Measurements from ENCODE around the gene TNNC1.
A peak's percentile ranks its signal among the peaks of the same experiment; 100 is the strongest.

Gene TNNC1

GRCh38 chr3:52468336-52468735, 14.5 kb upstream of the TNNC1 start:
- peaks cover 11% of the 10 kb centered on the region for H3K36me3 ChIP-seq (ENCODE audit: control insufficient read depth, insufficient read depth, low read length)
- no peak overlapping the region for H3K9ac ChIP-seq (ENCODE audit: low read length)
- H3K4me3 ChIP-seq (ENCODE audit: low read length) = no peak overlapping the region
- no peaks in the 10 kb centered on the region for H3K27me3 ChIP-seq (ENCODE audit: control insufficient read depth, insufficient read depth, low read length)
- no peaks in the 10 kb centered on the region for H3K9me3 ChIP-seq (ENCODE audit: control insufficient read depth, low read length)
- H3K4me1 ChIP-seq (ENCODE audit: control insufficient read depth, insufficient read depth, low read length) = peaks cover 4% of the 10 kb centered on the region

- no peaks in the 10 kb centered on the region for H3K36me3 ChIP-seq (ENCODE audit: control insufficient read depth, insufficient read depth, low read length)
- H3K9me3 ChIP-seq (ENCODE audit: control insufficient read depth, low read length) = no peaks in the 10 kb centered on the region
- peaks cover 4% of the 10 kb centered on the region for H3K4me1 ChIP-seq (ENCODE audit: control insufficient read depth, insufficient read depth, low read length)
- H3K27me3 ChIP-seq (ENCODE audit: control insufficient read depth, insufficient read depth, low read length) = no peaks in the 10 kb centered on the region
- H3K9ac ChIP-seq (ENCODE audit: low read length) = no peak overlapping the region
- H3K4me3 ChIP-seq (ENCODE audit: low read length) = no peak overlapping the region
Observed at GRCh38 chr3:52463416-52463815, 9.6 kb upstream of the TNNC1 start.

GRCh38 chr3:52461874-52462273, 8.0 kb upstream of the TNNC1 start:
- H3K27me3 ChIP-seq (ENCODE audit: control insufficient read depth, insufficient read depth, low read length) = no peaks in the 10 kb centered on the region
- no peak overlapping the region for H3K4me3 ChIP-seq (ENCODE audit: low read length)
- H3K9ac ChIP-seq (ENCODE audit: low read length) = no peak overlapping the region
- no peaks in the 10 kb centered on the region for H3K9me3 ChIP-seq (ENCODE audit: control insufficient read depth, low read length)
- no peaks in the 10 kb centered on the region for H3K36me3 ChIP-seq (ENCODE audit: control insufficient read depth, insufficient read depth, low read length)
- peaks cover 3% of the 10 kb centered on the region for H3K4me1 ChIP-seq (ENCODE audit: control insufficient read depth, insufficient read depth, low read length)

- no peaks in the 10 kb centered on the region for H3K36me3 ChIP-seq (ENCODE audit: control insufficient read depth, insufficient read depth, low read length)
- H3K9me3 ChIP-seq (ENCODE audit: control insufficient read depth, low read length) = no peaks in the 10 kb centered on the region
- H3K9ac ChIP-seq (ENCODE audit: low read length) = no peak overlapping the region
- H3K27me3 ChIP-seq (ENCODE audit: control insufficient read depth, insufficient read depth, low read length) = no peaks in the 10 kb centered on the region
- H3K4me3 ChIP-seq (ENCODE audit: low read length) = no peak overlapping the region
- peaks cover 25% of the 10 kb centered on the region for H3K4me1 ChIP-seq (ENCODE audit: control insufficient read depth, insufficient read depth, low read length)
Observed at GRCh38 chr3:52458770-52459545, 5.1 kb upstream of the TNNC1 start.

- no peak overlapping the region for H3K4me3 ChIP-seq (ENCODE audit: low read length)
- no peaks in the 10 kb centered on the region for H3K36me3 ChIP-seq (ENCODE audit: control insufficient read depth, insufficient read depth, low read length)
- peaks cover 26% of the 10 kb centered on the region for H3K4me1 ChIP-seq (ENCODE audit: control insufficient read depth, insufficient read depth, low read length)
Observed at GRCh38 chr3:52458031-52458760, 4.4 kb upstream of the TNNC1 start.

GRCh38 chr3:52456800-52457183, 3.0 kb upstream of the TNNC1 start:
- H3K36me3 ChIP-seq (ENCODE audit: control insufficient read depth, insufficient read depth, low read length) = no peaks in the 10 kb centered on the region
- H3K4me3 ChIP-seq (ENCODE audit: low read length) = peak overlapping the region; percentile 44
- peak overlapping the region; percentile 83 for H3K9ac ChIP-seq (ENCODE audit: low read length)
- no peaks in the 10 kb centered on the region for H3K27me3 ChIP-seq (ENCODE audit: control insufficient read depth, insufficient read depth, low read length)
- H3K4me1 ChIP-seq (ENCODE audit: control insufficient read depth, insufficient read depth, low read length) = peaks cover 36% of the 10 kb centered on the region
- no peaks in the 10 kb centered on the region for H3K9me3 ChIP-seq (ENCODE audit: control insufficient read depth, low read length)

More at GRCh38 chr3:52458031-52458760, 4.4 kb upstream of the TNNC1 start:
- Histone ChIP-seq H3K9me3 (ENCODE audit: control insufficient read depth, low read length) (no peaks in the 10 kb centered on the region), H3K27me3 (ENCODE audit: control insufficient read depth, insufficient read depth, low read length) (no peaks in the 10 kb centered on the region), H3K9ac (ENCODE audit: low read length) (no peak overlapping the region)

- Histone ChIP-seq H3K9me3 (ENCODE audit: control insufficient read depth, low read length) (no peaks in the 10 kb centered on the region), H3K27me3 (ENCODE audit: control insufficient read depth, insufficient read depth, low read length) (no peaks in the 10 kb centered on the region), H3K9ac (ENCODE audit: low read length) (peak overlapping the region; percentile 83), H3K4me3 (ENCODE audit: low read length) (peak overlapping the region; percentile 44), H3K36me3 (ENCODE audit: control insufficient read depth, insufficient read depth, low read length) (no peaks in the 10 kb centered on the region), H3K4me1 (ENCODE audit: control insufficient read depth, insufficient read depth, low read length) (peaks cover 36% of the 10 kb centered on the region)
Observed at GRCh38 chr3:52456169-52456799, 2.4 kb upstream of the TNNC1 start.

- Histone ChIP-seq H3K9me3 (ENCODE audit: control insufficient read depth, low read length) (no peaks in the 10 kb centered on the region), H3K9ac (ENCODE audit: low read length) (peak within 1 kb of the TSS; percentile 83), H3K4me3 (ENCODE audit: low read length) (peak within 1 kb of the TSS; percentile 56), H3K27me3 (ENCODE audit: control insufficient read depth, insufficient read depth, low read length) (no peaks in the 10 kb centered on the region), H3K4me1 (ENCODE audit: control insufficient read depth, insufficient read depth, low read length) (peaks cover 36% of the 10 kb centered on the region), H3K36me3 (ENCODE audit: control insufficient read depth, insufficient read depth, low read length) (no peaks in the 10 kb centered on the region)
Observed at GRCh38 chr3:52455283-52456168, 1.7 kb upstream of the TNNC1 start, which contains the start of gene NISCH. NISCH (plus strand) TSS chr3:52455604; CDS start chr3:52455642, 38 bp downstream.

GRCh38 chr3:52454938-52455282, 1.1 kb upstream of the TNNC1 start:
- no peaks in the 10 kb centered on the region for H3K9me3 ChIP-seq (ENCODE audit: control insufficient read depth, low read length)
- peaks cover 42% of the 10 kb centered on the region for H3K4me1 ChIP-seq (ENCODE audit: control insufficient read depth, insufficient read depth, low read length)
- H3K9ac ChIP-seq (ENCODE audit: low read length) = peak overlapping the region; percentile 83

GRCh38 chr3:52454250-52454937, 553 bp upstream of the TNNC1 start:
- Histone ChIP-seq H3K9ac (ENCODE audit: low read length) (peak overlapping the region; percentile 83), H3K4me3 (ENCODE audit: low read length) (peak overlapping the region; percentile 56), H3K27me3 (ENCODE audit: control insufficient read depth, insufficient read depth, low read length) (no peaks in the 10 kb centered on the region), H3K9me3 (ENCODE audit: control insufficient read depth, low read length) (no peaks in the 10 kb centered on the region), H3K4me1 (ENCODE audit: control insufficient read depth, insufficient read depth, low read length) (peaks cover 45% of the 10 kb centered on the region), H3K36me3 (ENCODE audit: control insufficient read depth, insufficient read depth, low read length) (no peaks in the 10 kb centered on the region)

More at GRCh38 chr3:52454938-52455282, 1.1 kb upstream of the TNNC1 start:
- no peaks in the 10 kb centered on the region for H3K36me3 ChIP-seq (ENCODE audit: control insufficient read depth, insufficient read depth, low read length)
- peak overlapping the region; percentile 56 for H3K4me3 ChIP-seq (ENCODE audit: low read length)
- H3K27me3 ChIP-seq (ENCODE audit: control insufficient read depth, insufficient read depth, low read length) = no peaks in the 10 kb centered on the region

GRCh38 chr3:52452570-52453221, 1.1 kb downstream of the TNNC1 start:
- H3K4me3 ChIP-seq (ENCODE audit: low read length) = no peak overlapping the region
- H3K4me1 ChIP-seq (ENCODE audit: control insufficient read depth, insufficient read depth, low read length) = peaks cover 45% of the 10 kb centered on the region

More at GRCh38 chr3:52452570-52453221, 1.1 kb downstream of the TNNC1 start:
- H3K27me3 ChIP-seq (ENCODE audit: control insufficient read depth, insufficient read depth, low read length) = no peaks in the 10 kb centered on the region
- H3K9ac ChIP-seq (ENCODE audit: low read length) = no peak overlapping the region
- H3K36me3 ChIP-seq (ENCODE audit: control insufficient read depth, insufficient read depth, low read length) = no peaks in the 10 kb centered on the region
- H3K9me3 ChIP-seq (ENCODE audit: control insufficient read depth, low read length) = no peaks in the 10 kb centered on the region
